Activated CD4-positive, alpha-beta T cell treated with anti-CD3 and anti-CD28 coated beads, Interleukin-2, amount 50 U/mL, for 48 hours (primary cell): ENCODE measurements around the gene ALK.

Experiments
- DNase-seq, 2 experiments: peaks; one replicate each; pipeline ENCODE4 v3.0.0-alpha.2; 2020

The ALK gene

GRCh38 chr2:29166242-29167039, 754.9 kb downstream of the ALK start:
- DNase-seq, result no peak

DNA sequence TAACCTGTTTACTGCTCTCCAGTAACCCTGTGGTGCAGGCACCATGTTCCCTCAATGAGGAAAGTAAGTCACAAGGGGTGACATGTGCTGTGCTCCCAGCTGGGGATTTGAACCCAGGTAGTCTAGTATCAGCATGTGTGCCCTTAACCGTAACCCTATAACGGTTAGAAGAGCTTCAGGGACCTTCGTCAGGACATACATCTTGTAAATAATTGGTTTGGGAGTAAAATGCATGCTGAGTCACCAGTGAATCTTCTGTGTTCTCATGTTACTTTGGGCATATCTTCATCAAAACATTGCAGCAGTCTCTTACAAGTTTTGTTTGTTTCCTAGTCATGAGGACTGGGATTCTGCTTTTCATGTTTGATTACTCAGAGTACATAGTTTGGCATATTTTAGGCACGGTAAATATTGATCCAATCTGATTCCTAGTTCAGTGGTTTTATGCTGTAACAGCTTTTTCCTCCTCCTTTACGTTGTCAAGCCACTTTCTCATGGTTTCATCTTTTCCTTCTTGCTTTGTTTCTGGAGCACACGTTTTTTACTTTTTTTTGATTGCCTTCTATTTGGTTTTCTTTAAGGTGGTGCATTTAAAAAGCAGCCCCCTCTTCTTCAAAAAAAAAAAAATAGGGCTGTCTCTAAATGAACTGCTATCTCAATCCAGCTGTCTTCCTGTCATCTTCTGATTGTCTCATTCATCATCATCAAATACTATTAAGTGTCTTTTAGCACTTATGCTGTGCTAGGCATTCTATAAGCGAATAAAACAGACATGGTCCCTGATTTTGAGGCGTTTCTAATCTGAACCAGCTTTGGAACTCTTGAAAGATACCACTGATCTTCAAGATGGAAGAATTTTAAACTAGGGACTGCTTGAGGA, 755.8 kb downstream of the ALK start:
- DNase-seq, result no peak

DNA sequence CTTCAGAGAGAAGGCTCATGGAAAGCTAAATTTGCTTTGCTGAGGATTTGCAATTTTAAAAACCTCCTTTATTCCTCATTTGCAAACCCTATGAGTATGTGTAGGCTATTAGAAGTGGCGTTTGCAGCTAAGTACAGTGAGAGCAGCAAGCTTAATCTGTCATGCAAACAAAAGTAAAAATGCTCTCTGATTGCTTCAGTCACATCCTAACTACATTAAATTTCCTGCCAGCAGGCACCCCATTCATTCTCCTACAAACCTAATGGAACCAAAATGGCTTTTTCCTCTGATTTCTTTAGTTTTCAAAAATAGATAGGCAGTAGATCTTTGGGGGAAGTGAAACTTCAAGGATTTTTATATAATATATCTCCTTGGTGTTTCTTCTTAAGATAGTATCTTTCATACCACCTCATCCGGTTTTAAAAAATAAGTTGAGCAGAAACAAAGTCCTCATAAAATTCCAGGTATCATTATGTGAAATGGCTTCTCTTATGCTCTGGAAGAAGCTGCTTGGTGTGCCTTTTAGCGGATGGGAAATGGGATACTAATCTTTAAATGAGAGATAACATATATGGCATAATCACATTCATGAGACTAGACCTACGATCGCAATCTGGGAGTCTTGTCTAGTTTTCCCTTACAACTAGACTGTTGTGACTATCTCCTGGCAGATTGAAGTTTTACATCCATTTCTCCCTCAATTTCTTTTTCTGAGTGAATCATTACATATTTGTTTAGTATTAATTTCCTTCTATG, 757.1 kb downstream of the ALK start:
- no peak for DNase-seq

GRCh38 chr2:29162204-29162928, 759.0 kb downstream of the ALK start:
- DNase-seq, result no peak

DNA sequence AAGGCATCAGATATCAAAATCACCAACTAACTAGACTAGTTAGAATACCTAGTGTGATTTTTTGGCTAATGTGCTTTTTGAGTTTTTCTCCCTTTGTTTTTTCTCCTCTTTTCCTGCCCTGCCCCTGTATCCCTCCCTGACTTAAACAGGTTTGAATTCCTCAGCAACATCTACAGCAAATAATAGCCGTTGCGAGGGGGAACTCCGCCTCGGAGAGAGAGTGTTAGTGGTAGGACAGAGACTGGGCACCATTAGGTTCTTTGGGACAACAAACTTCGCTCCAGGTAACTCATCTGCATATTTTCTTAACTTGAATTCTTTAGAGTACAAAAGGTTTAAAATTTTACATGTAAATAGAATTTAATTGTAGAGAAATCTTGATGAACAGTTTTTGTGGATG, 761.2 kb downstream of the ALK start:
- no peak for DNase-seq

- no peak for DNase-seq
Observed at GRCh38 chr2:29159125-29159524, 762.3 kb downstream of the ALK start.

GRCh38 chr2:29157131-29157530, 764.3 kb downstream of the ALK start:
- DNase-seq, result no peak

- DNase-seq, result no peak
Observed at GRCh38 chr2:29155578-29155977, 765.8 kb downstream of the ALK start.

- DNase-seq, result no peak
Observed at GRCh38 chr2:29154610-29155009, 766.8 kb downstream of the ALK start.

GRCh38 chr2:29147963-29148362, 773.4 kb downstream of the ALK start:
- DNase-seq, result no peak

- DNase-seq, result no peak
Observed at GRCh38 chr2:29146197-29146596, 775.2 kb downstream of the ALK start.

- no peak for DNase-seq
Observed at GRCh38 chr2:29143657-29144056, 777.7 kb downstream of the ALK start.
